Neuronal stem cell (in vitro differentiated cells): Measurements from ENCODE around the gene ZNF793.

ENCODE experiments used
- DNase-seq: peaks from one replicate; pipeline ENCODE4 v3.0.0-alpha.2; 2013; ENCODE audit warnings: low spot score
- H2AFZ ChIP-seq: one replicate; pipeline ENCODE4 v1.6.1; 2013; ENCODE audit warnings: mild to moderate bottlenecking, low read length, inconsistent platforms
- H2AK5ac ChIP-seq: 2 replicates; pipeline ENCODE4 v1.6.1; 2013; ENCODE audit warnings: low read depth, mild to moderate bottlenecking, inconsistent platforms, low read length, moderate library complexity, mixed read lengths
- H2BK120ac ChIP-seq: 2 replicates; pipeline ENCODE4 v1.6.1; 2013; ENCODE audit warnings: low read depth, mild to moderate bottlenecking, inconsistent platforms, low read length, moderate library complexity, mixed read lengths
- H2BK12ac ChIP-seq: one replicate; pipeline ENCODE4 v1.6.1; 2013; ENCODE audit warnings: low read length, inconsistent platforms
- H2BK15ac ChIP-seq: 2 replicates; pipeline ENCODE4 v1.6.1; 2013; ENCODE audit warnings: mild to moderate bottlenecking, low read length, inconsistent platforms, mixed read lengths
- H2BK5ac ChIP-seq: one replicate; pipeline ENCODE4 v1.6.1; 2013; ENCODE audit warnings: inconsistent platforms, mild to moderate bottlenecking, low read length, moderate library complexity
- H3K14ac ChIP-seq: one replicate; pipeline ENCODE4 v1.6.1; 2013; ENCODE audit warnings: low read length, inconsistent platforms
- H3K18ac ChIP-seq: 2 replicates; pipeline ENCODE4 v1.6.1; 2013; ENCODE audit warnings: low read length, inconsistent platforms
- H3K23ac ChIP-seq: 2 replicates; pipeline ENCODE4 v1.6.1; 2013; ENCODE audit warnings: low read depth, mild to moderate bottlenecking, mixed read lengths, low read length, inconsistent platforms; ENCODE audit not compliant: poor library complexity
- H3K27ac ChIP-seq: replicated peaks from 3 replicates; pipeline ENCODE4 v1.5.1; 2013; ENCODE audit warnings: low read length, inconsistent platforms
- H3K27me3 ChIP-seq, 3 experiments: 2 replicates each; pipeline ENCODE4 v1.6.1; 2013; ENCODE audit warnings: low read length in 3 of 3, mild to moderate bottlenecking in 2 of 3, inconsistent platforms in 1 of 3, low read depth in 1 of 3, mixed read lengths in 1 of 3, moderate library complexity in 1 of 3; ENCODE audit not compliant: control insufficient read depth in 3 of 3, insufficient read depth in 3 of 3
- H3K36me3 ChIP-seq, 2 donors: replicated peaks in 1 of 2; 2 replicates each; pipeline ENCODE4 v1.6.1; 2013; ENCODE audit warnings: low read length in 2 of 2; ENCODE audit not compliant: control insufficient read depth in 2 of 2, insufficient read depth in 2 of 2
- H3K4ac ChIP-seq: 2 replicates; pipeline ENCODE4 v1.6.1; 2013; ENCODE audit warnings: inconsistent platforms, mild to moderate bottlenecking, low read length, moderate library complexity
- H3K4me1 ChIP-seq, 2 donors: 1 replicate in 1 of 2; 2 replicates in 1 of 2; pipeline ENCODE4 v1.6.1; 2013; ENCODE audit warnings: low read length in 2 of 2, low read depth in 1 of 2; ENCODE audit not compliant: control insufficient read depth in 2 of 2, insufficient read depth in 1 of 2
- H3K4me2 ChIP-seq: one replicate; pipeline ENCODE4 v1.6.1; 2013; ENCODE audit warnings: mild to moderate bottlenecking, low read length, inconsistent platforms; ENCODE audit not compliant: insufficient read depth, poor library complexity, severe bottlenecking
- H3K4me3 ChIP-seq, 2 donors: 2 replicates each; pipeline ENCODE4 v1.5.1; 2013; ENCODE audit warnings: low read length in 2 of 2, mild to moderate bottlenecking in 2 of 2, inconsistent platforms in 1 of 2, moderate library complexity in 1 of 2
- H3K79me1 ChIP-seq: one replicate; pipeline ENCODE4 v1.6.1; 2013; ENCODE audit warnings: low read depth, mild to moderate bottlenecking, inconsistent platforms, low read length, moderate library complexity
- H3K9ac ChIP-seq: one replicate; pipeline ENCODE4 v1.6.1; 2013; ENCODE audit warnings: mild to moderate bottlenecking, low read depth, low read length, inconsistent platforms; ENCODE audit not compliant: poor library complexity
- H3K9me3 ChIP-seq, 2 donors: replicated peaks in 1 of 2; 2 replicates each; pipeline versions ENCODE3 to v1.6.1; 2013; ENCODE audit warnings: low read length in 2 of 2, mild to moderate bottlenecking in 2 of 2, inconsistent platforms in 1 of 2, low read depth in 1 of 2, mixed read lengths in 1 of 2, moderate library complexity in 1 of 2; ENCODE audit not compliant: control insufficient read depth in 2 of 2, insufficient read depth in 1 of 2
- H4K8ac ChIP-seq: one replicate; pipeline ENCODE4 v1.6.1; 2013; ENCODE audit warnings: low read depth, mild to moderate bottlenecking, inconsistent platforms, low read length, moderate library complexity
- H4K91ac ChIP-seq: one replicate; pipeline ENCODE4 v1.6.1; 2013; ENCODE audit warnings: low read length, low read depth, mild to moderate bottlenecking, inconsistent platforms; ENCODE audit not compliant: poor library complexity
- WGBS, 2 donors: extraction: QIAGEN DNeasy Blood & Tissue Kit; methylation state at CpG; one replicate each; pipeline ENCODE4 v1.1.7; 2013; ENCODE audit warnings: missing lambda C conversion rate in 2 of 2, mixed read lengths in 1 of 2; ENCODE audit not compliant: insufficient read length in 2 of 2, insufficient replicate concordance in 1 of 2; ENCODE audit errors: extremely low coverage in 2 of 2; 5-methylcytosine and 5-hydroxymethylcytosine counted together

The ZNF793 gene

DNA sequence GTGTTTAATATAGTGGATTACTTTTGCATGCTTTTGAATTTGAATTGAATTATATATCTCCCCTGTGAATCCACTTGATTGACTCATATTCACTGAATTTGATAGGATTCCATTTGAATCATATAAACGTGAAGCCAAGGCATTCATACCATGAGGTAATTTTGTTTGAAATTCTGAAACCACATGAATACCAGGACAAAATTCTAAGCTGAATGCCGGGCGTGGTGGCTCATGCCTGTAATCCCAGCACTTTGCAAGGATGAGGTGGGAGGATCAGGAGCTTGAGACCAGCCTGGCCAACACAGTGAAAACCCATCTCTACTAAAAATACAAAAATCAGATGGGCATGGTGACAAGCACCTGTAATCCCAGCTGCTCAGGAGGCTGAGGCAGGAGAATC lies 4.4 kb downstream of the ZNF793 start:
- Histone ChIP-seq H2BK12ac (no peak overlapping the region), H3K4me3 (no peak overlapping the region), H4K91ac (no peak overlapping the region), H3K27ac (no peak overlapping the region), H3K23ac (no peak overlapping the region), H2AK5ac (no peak overlapping the region), H3K9me3 (peaks cover 0 to 56% of the 10 kb centered on the region in 2 donors), H3K14ac (no peak overlapping the region), H3K9ac (no peak overlapping the region), H3K36me3 (peaks cover 7 to 69% of the 10 kb centered on the region in 2 donors), H3K27me3 (no peaks in the 10 kb centered on the region), H2BK120ac (no peak overlapping the region), H3K4me1 (peaks cover 0 to 3% of the 10 kb centered on the region in 2 donors), H3K4ac (no peak overlapping the region), H2AFZ (no peak overlapping the region), H3K4me2 (no peak overlapping the region), H3K18ac (no peak overlapping the region), H3K79me1 (no peaks in the 10 kb centered on the region), H2BK5ac (no peak overlapping the region), H4K8ac (no peak overlapping the region), H2BK15ac (no peak overlapping the region)
- WGBS, 2 donors = no CpG with 5 or more reads among the region's 3 CpGs
- DNase-seq = no peak

DNA sequence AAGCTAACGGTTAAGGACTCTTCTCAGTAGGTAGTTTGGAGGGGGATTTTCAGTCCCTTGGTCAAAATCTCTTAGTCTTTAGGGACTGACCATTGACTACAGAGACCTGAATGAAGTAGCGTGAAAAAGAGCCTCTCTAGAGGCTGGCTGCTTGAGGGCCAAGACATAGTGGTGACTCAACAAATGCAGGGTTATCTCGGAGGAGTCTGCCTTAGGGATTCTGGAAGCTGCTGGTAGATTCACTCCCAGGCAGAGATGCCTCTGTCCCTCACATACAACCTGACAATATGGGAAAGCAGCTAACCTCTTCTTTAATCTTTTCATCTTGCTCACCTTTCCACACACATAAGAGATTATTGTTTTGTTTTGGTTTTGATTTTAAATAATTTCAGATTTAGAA lies 5.1 kb downstream of the ZNF793 start:
- H2BK120ac ChIP-seq = no peak overlapping the region
- no peak overlapping the region for H2AK5ac ChIP-seq
- H3K9ac ChIP-seq = no peak overlapping the region
- WGBS, 2 donors = no CpG with 5 or more reads among the region's 3 CpGs
- no peak overlapping the region for H2BK12ac ChIP-seq
- no peaks in the 10 kb centered on the region for H3K27me3 ChIP-seq
- no peak overlapping the region for H3K4ac ChIP-seq
- H3K4me3 ChIP-seq = no peak overlapping the region
- H2BK5ac ChIP-seq = no peak overlapping the region
- H2AFZ ChIP-seq = no peak overlapping the region
- no peak overlapping the region for H3K27ac ChIP-seq
- H3K18ac ChIP-seq = no peak overlapping the region
- H3K9me3 ChIP-seq = peaks cover 2 to 57% of the 10 kb centered on the region in 2 donors
- DNase-seq = no peak
- H3K79me1 ChIP-seq = no peaks in the 10 kb centered on the region
- no peak overlapping the region for H3K4me2 ChIP-seq
- H3K36me3 ChIP-seq = peaks cover 7 to 74% of the 10 kb centered on the region in 2 donors
- H3K4me1 ChIP-seq = peaks cover 0 to 3% of the 10 kb centered on the region in 2 donors
- H4K91ac ChIP-seq = no peak overlapping the region
- H3K23ac ChIP-seq = no peak overlapping the region
- no peak overlapping the region for H2BK15ac ChIP-seq
- H4K8ac ChIP-seq = no peak overlapping the region
- H3K14ac ChIP-seq = no peak overlapping the region

DNA sequence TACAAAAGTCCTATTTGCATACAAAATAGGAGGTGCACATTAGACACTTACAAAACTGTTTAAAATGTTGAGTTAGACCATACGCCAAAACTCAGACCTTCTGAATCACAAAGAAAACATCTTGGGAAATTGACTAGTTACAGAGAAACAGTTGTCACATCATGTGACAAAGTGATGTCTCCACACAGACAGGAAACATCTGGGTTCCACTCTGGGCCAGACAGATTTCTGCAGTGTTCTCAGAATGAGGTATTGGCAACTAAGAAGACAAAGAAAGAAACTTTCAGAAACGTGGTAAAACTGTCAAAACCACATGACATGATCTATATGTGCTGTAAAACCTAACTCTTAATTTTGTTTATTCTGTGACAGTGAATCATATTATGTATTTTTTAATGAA lies 6.7 kb downstream of the ZNF793 start:
- Histone ChIP-seq H2AK5ac (no peak overlapping the region), H4K8ac (no peak overlapping the region), H3K9ac (no peak overlapping the region), H3K79me1 (no peaks in the 10 kb centered on the region), H3K4me2 (no peak overlapping the region), H3K18ac (no peak overlapping the region), H2BK12ac (no peak overlapping the region), H3K14ac (no peak overlapping the region), H2BK15ac (no peak overlapping the region), H2BK5ac (no peak overlapping the region), H2BK120ac (no peak overlapping the region), H3K9me3 (peaks cover 2 to 60% of the 10 kb centered on the region in 2 donors), H3K23ac (no peak overlapping the region), H2AFZ (no peak overlapping the region), H3K4ac (no peak overlapping the region), H3K27me3 (no peaks in the 10 kb centered on the region), H3K4me3 (no peak overlapping the region), H3K4me1 (no peaks in the 10 kb centered on the region), H4K91ac (no peak overlapping the region), H3K36me3 (peaks cover 9 to 81% of the 10 kb centered on the region in 2 donors), H3K27ac (no peak overlapping the region)
- WGBS, 2 donors = no CpG with 5 or more reads among the region's 2 CpGs
- no peak for DNase-seq

DNA sequence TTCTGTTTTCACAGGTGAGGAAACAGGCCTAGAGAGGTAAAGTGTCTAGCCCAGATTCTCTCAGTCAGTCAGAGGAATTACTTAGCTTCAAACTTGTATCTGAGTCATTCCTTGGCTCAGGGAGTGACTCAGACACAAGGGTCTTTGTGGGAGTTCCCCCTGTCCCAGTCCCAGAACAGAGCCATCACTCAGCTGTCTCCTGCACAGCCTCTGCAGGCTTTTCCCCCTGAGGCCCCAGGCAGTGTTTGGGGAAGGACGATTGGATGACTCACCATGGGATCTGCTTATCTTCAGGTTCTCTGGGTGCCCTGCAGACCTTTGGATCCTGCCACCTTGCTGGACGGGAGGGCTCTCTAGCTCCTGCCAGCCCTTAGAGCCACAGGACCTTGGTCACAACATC lies 13.2 kb downstream of the ZNF793 start:
- Histone ChIP-seq H3K27me3 (no peaks in the 10 kb centered on the region), H3K36me3 (peaks cover 13 to 68% of the 10 kb centered on the region in 2 donors), H4K8ac (no peak overlapping the region), H4K91ac (no peak overlapping the region), H3K79me1 (no peaks in the 10 kb centered on the region), H3K27ac (no peak overlapping the region), H2BK5ac (no peak overlapping the region), H3K4me3 (no peak overlapping the region), H2BK12ac (no peak overlapping the region), H3K23ac (no peak overlapping the region), H3K4me2 (no peak overlapping the region), H3K9ac (no peak overlapping the region), H2AFZ (no peak overlapping the region), H3K9me3 (peaks cover 10 to 61% of the 10 kb centered on the region in 2 donors), H2BK120ac (no peak overlapping the region), H2AK5ac (no peak overlapping the region), H3K18ac (no peak overlapping the region), H3K14ac (no peak overlapping the region), H3K4me1 (no peaks in the 10 kb centered on the region), H2BK15ac (no peak overlapping the region), H3K4ac (no peak overlapping the region)
- no peak for DNase-seq
- WGBS, 2 donors = no CpG with 5 or more reads among the region's 2 CpGs
